ENCODE measurements around the gene NTRK1.

NTRK1 gene

DNA sequence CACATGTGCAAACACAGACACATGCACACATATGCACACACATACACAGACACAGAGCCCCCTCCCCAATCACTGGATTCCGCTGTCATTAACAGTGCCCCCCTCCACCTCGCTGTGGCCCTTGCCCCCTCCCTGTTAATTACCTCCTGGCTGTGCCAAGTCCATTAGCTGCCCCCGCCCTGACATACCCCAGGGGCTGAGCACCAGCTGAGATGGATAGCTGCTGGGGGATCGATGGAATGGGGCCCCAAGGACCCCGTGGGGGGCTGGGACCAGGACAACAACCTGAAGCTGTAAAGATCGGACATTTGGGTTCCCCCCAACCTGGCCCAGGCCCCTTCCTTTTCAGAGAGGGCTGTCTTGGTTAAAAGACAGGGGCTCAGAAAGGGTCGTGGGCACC lies 23.3 kb downstream of the NTRK1 start:
- FAIRE-seq = no peak

GRCh38 chr1:156884560-156885184 lies 24.0 kb downstream of the NTRK1 start:
- FAIRE-seq = no peak

DNA sequence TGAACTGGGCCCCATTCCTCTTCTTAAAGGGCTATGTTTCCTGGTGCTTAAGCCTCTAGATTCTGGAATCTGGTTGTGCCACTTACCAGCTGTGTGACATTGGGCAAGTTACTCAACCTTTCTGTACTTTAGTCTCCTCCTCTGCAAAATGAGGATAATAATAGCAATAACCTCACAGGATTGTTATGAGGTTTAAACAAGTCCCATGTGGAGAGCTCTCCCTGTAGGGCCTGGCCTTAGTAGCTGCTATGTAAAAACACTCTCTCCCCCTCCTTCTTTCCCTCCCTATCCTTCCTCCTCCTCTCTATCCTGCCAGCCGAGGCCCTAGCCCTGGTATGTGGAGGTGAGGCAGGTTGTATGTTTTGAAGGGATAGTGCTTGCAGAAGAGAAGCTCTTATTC lies 24.6 kb downstream of the NTRK1 start:
- no peak for FAIRE-seq

- FAIRE-seq = no peak
Measured at GRCh38 chr1:156885880-156886355, 25.3 kb downstream of the NTRK1 start.

DNA sequence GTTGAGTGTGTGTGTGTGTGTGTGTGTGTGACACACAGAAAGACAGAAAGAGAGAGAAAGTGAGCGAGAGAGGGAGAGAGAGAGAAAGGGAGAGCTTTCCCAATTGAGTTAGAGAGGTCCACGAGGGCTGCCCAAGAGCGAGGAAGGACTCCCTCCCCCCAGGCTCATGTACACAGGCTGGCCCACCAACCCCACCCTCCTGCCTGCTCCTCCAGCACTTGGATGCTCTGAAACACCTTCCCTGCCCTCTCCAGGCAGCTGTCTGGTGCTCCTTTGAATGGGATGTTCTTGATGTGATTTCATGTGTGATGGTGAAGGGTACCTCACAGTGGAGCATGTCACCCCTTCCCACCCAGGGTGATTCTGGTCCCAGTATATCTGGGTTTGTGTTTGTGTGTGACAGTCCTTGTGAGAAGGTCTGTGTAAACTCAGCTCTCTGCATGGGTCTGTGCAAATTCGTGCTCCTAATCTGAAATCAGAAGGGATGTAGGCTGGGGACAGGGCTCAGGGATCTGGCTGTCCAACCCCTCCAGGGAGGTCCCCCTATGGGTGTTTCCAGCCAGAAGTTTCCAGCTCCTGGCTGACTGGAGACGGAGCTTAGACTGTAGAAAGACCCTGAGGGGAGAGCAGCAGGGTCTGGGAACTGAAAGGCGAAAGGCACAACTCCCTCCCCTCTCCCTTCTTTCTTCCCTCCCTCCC lies 26.1 kb downstream of the NTRK1 start:
- no peak for FAIRE-seq

DNA sequence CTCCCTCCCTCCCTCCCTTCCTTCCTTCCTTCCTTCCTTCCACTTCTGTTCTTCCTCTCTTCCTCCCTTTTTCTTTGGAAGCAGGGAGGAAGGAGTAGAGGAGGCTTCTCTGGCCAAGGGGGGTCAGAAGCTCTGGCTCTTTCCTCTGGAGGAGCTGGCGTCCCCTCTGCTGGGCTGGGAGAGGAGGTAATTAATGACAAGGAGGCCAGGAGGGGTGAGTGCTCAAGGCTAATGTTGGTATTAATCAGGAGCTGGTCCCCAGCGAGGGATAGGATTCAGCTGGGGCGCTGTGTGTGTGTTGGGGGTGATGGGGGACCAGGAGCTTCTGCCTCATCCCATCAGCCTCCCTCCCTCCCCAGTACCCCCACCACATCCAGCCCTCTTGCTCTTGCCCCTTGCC lies 26.7 kb downstream of the NTRK1 start:
- no peak for FAIRE-seq

DNA sequence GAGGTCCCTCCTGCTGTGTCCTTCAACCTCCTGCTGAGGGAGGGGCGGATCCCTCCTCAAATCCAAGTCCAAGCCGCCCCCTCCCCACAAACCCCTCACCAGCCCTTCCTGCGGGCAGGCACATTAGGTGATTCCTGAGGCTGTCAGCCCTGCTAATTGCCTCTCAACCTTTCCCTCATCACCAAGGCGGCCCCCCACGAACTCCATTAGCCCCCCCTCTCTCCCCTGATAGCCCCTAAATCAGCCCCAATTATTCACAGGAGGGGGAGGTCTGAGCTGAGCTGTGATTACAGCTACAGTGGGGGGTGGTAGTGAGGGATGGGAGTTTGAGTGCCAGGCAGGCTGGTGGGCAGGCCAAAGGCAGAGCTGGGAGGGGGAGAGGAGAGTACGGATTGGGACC lies 27.1 kb downstream of the NTRK1 start:
- no peak for FAIRE-seq

- FAIRE-seq = no peak
Measured at GRCh38 chr1:156889802-156890580, 29.3 kb downstream of the NTRK1 start.

DNA sequence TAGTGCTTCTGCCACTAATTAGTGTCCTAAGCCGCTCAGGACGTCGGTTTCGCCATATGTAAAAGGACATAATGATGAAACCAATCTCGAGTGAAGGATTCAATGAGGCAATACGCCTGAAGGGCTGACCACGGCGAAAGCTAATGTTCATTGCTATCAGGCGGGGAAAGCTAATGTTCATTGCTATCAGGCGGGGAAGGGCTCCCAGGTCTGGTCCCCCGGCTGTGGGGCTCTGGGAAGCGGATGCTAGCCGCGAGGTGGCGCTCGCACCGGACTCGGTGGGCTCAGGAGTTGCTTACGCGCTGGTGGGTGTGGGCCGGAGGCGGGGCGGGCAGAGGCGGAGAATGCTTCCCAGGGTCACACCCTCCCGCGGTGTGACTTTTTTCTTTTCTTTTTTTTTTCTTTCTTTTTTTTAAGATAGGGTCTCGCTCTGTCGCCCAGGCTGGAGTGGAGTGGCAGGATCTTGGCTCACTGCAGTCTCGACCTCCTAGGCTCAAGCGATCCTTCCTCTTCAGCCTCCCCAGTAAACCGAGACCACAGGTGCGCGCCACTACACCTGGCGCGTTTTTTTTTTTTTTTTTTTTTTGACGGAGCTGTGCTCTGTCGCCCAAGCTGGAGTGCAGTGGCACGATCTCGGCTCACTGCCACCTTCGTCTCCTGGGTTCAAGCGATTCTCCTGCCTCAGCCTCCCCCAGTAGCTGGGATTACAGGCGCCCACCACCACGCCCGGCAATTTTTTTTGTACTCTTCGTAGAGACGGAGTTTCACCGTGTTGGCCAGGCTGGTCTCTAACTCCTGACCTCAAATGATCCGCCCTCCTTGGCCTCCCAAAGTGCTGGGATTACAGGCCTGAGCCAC lies 31.8 kb downstream of the NTRK1 start:
- FAIRE-seq = no peak

- FAIRE-seq = no peak
Measured at GRCh38 chr1:156893048-156893953, 32.6 kb downstream of the NTRK1 start, which contains the start of gene PEAR1. TSS of gene PEAR1 (plus strand) at chr1:156893718. CDS start at chr1:156903927, 10,209 bp downstream.

DNA sequence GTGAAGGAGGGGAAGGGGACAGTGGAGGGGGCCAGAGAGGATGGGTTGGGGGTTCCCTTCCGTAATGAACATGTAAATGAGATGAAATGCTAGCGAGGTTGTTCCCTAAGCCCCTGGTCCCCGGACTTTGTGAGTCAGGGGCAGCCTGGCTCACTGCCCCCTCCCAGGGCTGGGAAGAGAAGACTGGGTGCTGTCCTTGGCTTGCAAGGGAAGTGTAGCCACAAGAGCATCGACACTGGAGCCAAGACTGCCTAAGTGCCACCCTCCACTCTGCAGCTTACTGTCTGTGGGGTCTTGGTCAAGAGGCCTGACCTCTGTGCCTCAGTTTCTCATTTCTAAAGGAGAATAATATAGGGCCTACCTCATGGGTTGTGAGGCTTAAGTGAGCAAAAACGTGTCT lies 33.3 kb downstream of the NTRK1 start:
- FAIRE-seq = no peak

DNA sequence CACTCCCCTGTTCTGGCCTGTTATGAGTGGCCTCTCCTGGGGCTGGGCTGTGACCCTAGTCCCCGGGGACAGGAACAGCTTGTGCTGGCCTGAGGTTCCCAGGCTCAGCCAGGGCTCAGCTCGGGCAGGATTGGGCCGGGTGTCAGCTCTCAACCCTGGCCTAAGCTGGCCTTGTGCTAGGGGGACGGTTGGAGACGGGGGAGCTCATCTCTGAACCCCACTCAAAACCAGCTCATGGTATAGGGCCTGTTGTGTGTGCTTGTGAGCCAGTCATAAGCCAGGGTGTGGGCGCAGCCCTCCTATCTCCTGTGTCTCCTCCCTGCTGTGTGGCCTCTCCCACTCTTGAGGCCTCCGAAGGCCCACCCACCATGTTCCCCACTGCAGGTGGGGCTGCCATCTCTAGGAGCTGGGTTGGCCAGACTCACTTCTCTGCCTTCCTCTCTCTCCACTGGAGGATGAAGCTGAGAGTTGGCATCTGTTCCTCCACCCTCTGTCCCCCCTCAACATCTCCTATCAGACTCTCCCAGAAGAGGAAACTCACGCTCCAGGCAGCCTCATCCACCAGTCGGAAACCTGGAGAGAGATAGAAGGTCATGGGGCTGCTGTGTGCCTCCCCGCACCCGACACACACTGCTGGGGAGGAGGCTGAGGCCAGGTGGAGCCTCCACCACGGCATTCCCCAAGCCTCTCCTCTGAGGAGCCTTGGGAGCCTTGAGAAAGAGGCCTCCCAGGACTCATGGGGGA lies 34.2 kb downstream of the NTRK1 start:
- no peak for FAIRE-seq

DNA sequence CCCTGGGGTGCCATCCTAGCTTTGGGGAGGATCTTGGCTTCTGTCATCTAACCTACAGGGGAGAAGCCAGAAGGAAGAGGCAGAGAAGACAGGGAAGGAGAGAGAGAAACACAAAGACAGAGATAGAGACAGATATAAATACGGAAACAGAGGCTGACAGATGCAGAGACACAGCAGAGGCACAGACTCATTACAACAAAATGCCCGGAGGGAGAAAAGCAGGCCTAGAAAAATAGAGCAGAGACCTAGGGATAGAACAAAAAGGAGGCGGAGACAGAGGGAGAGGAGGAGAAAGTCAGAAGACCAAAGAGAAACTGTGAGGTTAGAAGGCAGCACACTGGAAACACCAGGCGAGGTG lies 34.8 kb downstream of the NTRK1 start:
- FAIRE-seq = no peak

DNA sequence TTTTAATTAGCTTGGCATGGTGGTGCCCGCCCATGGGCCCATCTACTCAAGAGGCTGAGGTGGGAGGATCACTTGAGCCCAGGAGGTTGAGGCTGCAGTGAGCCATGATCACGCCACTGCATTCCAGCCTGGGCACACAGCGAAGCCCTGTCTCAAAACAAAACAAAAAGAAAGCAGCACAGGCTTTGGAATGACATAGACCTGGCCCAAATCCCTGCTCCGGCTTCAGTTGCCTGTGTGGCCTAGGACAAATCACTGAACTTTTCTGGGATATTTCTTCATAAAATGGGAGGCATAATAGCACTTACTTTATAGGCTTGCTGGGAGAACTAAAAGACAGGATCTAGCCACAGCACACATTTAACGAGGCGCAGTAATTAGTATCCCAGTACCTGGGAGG lies 35.3 kb downstream of the NTRK1 start:
- FAIRE-seq = no peak

GRCh38 chr1:156896490-156897033 lies 35.9 kb downstream of the NTRK1 start:
- no peak for FAIRE-seq

DNA sequence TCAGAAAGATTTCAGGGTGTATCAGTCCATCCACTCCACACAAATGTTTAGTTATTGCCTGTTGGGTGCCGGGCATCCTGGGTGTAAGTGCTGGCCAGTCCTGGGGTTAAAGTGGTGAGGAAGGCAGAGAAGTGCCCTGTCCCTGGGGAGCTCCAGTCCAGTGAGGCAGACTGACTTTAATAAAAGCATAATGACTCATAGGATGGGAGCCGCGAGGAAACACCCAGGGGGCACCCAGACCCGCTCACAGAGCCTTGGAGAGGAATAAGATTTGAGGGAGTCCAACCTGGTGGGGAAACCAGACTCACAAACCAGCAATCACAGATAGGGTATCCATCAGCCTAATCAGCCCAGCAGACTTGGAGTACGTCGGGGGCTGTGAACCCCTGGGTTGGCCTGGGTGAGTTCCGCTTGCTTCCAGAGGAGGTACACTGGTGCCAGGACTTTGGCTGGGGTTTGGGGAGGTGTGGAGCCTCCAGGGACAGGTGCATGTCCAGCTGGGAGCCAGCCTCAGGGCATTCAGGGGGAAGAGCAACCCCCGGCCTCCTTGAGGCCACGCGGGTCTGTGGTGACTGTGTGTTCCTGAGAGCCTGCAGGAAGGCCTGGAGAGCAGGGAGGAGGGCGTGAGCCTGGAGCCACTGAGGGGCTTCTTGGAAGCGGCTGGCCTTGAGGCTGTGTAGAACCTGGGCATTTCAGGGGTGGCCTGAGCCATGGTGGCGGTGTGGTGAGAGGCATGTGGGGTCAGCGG lies 36.6 kb downstream of the NTRK1 start:
- no peak for FAIRE-seq

- FAIRE-seq = no peak
Measured at GRCh38 chr1:156898161-156898566, 37.5 kb downstream of the NTRK1 start.

- FAIRE-seq = no peak
Measured at GRCh38 chr1:156898971-156899664, 38.5 kb downstream of the NTRK1 start.

GRCh38 chr1:156899956-156900718 lies 39.5 kb downstream of the NTRK1 start:
- FAIRE-seq = no peak
